NCI-H2081 (cell line): Measurements from ENCODE around the gene TMEM132D.

Experiments
- DNase-seq, 2 experiments: peaks; one replicate each; lab custom pipeline; 2025; lab: John Stamatoyannopoulos, UW

TMEM132D gene

DNA sequence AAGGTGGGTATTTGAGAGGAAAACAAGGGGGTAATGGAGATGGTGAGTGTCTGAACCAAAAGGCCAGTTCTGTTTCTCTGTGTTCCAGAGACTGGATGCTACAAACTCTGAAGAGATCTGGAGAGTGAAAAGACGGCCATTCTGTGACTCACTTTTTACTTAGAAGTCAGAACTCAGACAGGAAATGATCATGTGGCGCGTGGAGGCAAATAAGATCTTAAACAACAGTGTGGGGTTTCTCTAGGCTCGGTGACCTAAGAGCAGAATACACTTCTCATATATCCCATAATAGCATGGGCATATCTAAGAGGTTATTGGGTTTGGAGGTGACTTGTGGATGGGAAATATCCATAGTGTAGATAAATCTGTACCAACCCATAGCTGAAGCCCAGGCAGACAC lies 463.5 kb downstream of the TMEM132D start:
- DNase-seq, result no peak

DNA sequence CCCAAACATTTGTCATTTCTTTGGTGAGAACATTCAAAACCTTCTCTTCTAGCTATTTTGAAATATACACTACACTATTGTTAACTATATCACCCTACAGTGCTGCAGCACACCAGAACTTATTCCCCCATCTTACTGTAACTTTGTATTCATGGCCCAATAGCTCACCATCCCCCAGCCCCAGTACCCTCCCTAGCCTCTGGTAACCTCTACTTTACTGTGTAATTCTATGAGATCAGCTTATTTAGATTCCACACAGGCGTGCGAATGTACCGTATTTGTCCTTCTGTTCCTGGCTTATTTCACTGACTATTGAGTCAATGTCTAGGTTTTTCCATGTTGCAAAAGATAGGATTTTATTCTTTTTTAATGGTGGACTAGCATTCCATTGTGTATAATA lies 469.0 kb downstream of the TMEM132D start:
- no peak for DNase-seq

DNA sequence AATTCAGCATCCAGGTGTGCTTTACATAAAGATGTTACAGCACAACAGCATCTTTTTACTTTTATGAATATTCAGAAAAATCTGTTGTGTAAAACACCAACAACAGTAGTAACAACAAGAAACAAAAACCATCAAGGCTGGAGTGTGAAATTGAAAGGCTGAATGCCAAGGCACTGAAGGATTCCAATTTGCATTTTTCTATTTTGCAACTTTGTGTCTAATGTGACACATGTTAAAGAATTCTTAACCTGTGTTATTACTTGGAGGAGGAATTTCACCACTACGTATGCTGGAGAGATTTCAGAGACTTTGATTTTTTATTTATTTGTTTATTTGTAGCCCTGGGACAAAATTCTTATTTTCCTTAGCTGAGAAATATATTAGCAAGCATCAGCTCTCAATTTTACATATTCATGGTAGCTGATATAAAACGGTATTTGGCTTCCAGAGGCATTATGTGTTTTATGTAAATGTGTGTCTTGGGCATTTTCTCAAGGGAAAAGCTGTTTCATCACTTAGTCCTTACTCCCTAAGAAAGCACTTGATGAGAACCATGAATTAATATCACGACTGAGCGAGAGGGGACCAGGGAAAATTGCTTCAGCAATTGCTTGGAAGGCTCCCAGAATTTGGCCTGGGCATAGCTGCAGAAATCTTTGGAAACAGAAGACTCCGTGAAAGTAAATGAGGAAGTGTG lies 475.4 kb downstream of the TMEM132D start:
- no peak for DNase-seq

DNA sequence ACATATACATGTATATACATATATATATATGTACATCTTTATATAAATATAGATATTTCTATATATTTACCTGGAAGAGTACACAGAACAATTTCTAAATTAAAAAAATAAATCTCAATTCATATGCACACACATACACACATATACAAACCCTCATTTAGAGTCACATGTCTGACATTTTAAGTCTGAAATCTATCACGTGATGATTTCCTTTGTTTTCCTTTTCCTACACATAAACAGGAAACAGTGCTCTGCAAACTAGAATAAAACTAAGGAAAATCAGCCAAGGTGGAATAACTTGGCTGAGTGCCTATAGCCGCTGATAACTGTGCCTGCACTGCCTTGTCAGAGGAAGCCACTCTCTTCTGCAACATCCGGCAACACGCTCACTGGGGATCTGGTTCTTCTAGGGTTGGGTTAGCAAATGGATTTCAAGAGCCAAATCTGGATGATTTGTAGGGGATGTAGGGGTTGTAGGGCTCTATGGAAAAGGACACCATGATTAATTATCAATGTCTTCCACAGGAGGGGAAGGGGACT lies 480.7 kb downstream of the TMEM132D start:
- DNase-seq, result no peak

DNA sequence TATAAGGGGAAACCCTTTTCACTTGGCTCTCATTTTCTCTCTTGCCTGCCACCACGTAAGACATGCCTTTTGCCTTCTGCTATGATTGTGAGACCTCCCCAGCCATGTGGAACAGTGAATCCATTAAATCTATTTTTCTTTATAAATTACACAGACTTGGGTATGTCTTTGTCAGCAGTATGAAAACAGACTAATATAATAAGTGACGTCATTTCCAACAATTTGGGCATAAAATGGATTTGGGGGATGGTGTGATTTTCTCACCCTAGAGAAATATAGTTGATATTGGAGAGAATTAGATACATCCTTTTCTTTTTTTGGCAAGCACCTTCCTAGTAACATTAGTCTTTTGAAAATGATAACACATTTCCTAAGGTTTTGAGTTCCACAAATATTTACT lies 490.5 kb downstream of the TMEM132D start:
- DNase-seq, result no peak

DNA sequence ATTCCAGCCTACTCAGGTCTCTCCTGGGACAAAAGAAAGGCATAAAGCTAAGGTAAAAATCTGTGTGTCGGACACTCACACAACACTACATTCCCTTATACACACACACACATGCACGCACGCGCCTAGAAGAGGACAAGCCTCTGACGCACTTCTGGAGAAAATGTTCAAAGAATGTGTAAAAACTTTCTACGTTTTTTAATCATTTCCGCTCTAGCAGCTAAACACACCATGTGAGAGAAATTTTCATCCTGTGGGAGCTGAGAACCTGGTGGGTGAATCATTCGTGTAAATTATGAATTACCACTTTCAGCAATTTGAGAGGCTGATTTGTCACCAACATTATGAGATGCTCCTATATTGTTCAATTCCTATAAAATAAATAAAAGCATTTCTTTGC lies 494.5 kb downstream of the TMEM132D start:
- DNase-seq, result no peak

DNA sequence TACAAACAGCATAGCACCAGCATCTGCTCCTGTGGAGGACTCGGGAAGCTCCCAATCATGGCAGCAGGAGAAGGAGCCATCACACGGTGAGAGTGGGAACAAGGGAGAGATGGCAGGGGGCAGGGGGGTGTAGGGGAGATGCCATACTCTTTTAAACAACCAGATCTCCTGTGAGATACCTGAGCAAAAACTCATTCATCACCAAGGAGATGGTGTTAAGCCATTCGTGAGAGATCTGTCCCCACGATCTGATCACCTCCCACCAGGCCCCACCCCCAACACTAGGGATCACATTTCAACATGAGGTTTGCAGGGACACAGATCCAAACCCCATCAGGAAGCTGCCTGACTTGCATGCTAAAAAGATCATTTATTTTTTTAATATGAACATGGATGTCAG lies 499.3 kb downstream of the TMEM132D start:
- DNase-seq, result no peak

DNA sequence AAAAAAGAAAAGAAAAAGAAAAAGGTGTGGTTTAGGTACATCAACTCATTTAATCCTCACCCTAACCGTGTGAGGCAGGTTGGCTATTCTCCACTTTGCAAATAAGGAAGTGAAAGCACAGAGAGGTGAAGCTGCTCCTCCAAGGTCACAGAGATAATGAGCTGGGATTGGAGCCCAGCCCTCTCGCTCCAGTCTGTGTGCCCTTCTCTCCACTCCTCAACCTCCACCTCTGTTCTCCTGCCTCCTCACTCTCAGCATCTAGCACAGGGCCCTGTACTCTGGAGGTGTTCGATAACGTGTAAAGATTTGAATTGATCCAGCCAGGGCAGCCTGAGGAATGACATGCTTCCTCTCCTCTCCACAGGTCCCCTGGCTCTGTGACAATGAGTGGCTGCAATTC lies 502.3 kb downstream of the TMEM132D start:
- DNase-seq, result no peak

DNA sequence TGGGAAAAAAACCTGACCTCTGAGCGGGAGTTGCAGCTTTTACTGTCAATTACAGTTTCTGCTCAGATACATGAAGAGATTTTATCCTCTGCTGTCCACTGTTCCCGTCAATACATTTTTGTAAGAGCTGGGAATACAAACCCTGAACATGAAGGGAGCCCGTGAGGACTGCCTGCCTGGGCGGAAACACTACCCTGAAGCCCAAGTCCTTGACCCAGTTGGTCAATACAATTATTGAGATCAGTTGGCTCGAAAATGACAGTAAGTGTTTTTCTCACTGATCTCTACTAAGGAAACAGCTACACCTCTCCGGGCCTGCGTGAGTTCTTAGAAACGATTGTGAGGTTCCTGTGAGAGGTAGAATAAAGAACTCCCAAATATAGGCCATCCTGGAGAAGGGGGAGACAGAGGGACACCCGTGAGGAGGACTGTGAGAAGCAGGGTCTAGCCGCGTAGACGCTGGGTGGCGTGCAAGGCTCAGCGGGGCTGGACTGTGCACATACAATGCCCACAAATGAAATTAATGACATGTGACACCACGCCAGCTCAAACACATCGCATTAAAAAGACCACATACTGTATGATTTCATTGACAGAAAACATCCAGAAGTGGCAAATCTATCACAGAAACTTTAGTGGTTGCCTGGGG lies 509.5 kb downstream of the TMEM132D start:
- DNase-seq, result no peak

DNA sequence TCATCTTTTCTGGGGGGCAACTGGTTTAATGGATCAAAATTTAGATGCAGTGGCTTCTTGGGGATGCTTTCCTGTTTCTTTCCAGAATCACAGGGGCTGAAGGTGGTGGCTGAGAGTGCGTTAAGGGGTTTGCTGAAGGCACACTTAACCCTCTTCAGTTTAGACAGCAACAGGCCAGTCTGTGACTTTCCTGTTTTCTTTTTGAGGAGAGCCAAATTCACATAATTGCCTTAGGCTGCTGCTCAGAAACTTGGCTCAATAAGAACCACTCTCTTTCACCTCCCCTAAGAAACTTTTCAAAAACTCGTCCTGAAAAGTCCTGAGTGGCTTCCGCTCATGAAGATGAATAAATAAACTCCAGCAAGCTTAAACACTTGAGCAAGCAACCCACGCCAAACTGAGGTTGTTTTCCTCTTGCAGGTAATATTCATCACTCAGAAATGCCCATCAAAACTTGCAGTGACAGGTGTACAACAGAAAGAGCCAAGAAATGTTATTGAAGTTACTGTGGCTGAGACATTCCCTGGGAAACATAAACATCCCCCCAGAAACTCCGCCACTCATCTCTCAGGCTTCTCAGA lies 510.4 kb downstream of the TMEM132D start:
- no peak for DNase-seq

DNA sequence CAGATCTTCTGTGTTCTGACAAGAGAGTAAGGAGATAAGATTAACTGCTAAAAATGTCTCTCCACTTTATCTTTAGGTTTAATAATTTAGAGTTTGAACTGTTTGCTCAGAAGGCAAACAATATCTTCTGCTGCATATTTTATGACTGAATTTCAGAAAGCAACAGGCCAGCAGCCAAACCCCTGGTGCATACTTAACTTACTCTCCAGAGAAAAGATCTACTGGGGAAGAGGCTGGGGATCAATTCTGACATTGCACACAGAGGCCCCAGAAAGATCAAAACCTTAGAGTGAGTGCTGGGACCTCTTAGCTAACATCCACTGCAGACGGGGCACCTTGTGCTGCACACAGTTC lies 518.2 kb downstream of the TMEM132D start:
- no peak for DNase-seq

DNA sequence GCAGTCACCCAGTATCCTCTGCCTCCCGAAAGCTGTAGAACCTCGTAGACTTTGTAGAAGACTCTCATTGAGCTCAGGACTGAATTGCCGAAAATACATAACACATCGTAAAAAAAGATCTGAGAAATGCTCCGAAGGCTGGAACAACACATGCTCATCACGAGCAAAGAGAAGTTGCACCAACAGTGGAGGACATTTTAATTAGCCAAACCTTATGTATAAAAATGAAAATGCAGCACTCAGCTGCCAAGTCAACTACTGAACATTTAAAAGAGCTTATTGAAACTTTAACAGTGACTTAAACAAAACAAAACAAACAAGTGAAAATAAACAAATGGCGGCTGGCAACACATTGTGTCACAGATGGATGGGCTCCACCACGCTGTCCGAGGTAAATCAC lies 519.9 kb downstream of the TMEM132D start:
- DNase-seq, result no peak

DNA sequence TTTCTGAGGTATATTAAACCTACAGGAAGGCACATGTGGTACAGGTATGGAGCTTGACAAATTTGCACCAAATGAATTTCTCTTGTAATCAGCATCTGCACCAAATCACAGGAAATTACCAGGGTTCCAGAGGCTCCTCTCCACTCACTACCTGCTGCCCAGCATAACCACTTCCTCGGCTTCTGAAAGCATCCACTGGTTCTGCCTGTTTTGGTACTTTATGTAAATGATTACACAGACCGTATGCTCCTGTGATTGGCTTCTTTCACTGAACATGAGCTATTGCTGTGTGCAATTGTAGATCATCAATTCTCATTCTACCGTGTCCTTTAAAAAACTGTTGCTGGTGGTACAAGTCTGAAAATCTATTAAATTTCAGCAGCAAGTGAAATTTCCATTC lies 522.1 kb downstream of the TMEM132D start:
- DNase-seq, result no peak

DNA sequence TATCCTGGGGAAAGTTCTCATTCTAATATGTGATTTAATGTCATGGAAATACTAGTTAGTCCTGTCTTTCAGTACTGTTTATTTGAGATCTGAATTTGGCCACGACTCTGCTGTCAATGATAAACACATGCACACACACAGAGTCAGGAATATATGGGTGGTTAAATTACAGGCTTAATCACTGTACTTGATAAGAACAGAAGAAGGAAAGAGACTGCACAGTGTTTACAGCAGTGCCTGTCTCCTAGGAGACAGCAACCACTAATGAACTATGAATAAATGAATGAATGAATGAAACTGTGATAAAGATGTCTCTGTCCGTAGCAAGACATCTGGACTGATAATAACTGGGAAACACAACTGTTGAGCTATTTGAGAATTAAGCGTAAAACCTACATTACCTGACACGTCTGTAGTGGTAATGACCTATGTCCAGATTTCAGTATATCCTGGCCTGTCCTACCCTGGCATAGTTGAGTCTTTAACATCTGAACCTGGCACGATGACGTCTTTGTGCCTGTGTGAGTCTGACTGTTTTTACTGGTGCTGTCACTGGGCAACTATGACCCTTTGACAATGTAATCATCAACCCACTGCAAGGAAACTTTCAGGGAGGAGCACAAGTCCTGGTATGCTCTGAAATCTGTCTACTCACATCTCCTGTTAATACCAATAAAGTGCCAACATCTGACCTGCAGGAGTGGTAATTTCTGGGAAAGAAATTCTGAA lies 524.6 kb downstream of the TMEM132D start:
- no peak for DNase-seq

DNA sequence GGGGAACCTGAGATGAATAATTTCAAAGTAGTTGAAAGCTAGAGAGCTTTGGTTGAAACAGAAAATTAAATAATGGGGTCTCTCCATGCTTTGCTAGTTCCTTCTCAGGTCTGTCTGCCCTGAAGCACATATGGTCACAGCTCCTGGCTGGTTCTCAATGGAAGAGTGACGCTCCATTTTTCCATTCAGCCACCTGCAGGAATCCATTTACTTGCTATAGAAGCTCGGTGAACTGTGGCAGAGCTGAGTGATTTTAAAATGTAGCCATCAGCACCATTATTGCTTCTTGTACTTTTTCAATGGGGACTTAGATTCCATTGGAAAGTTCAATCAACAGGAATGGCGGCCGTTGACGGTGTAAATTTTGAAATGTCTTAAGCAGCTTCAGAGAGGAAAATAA lies 525.3 kb downstream of the TMEM132D start:
- no peak for DNase-seq

DNA sequence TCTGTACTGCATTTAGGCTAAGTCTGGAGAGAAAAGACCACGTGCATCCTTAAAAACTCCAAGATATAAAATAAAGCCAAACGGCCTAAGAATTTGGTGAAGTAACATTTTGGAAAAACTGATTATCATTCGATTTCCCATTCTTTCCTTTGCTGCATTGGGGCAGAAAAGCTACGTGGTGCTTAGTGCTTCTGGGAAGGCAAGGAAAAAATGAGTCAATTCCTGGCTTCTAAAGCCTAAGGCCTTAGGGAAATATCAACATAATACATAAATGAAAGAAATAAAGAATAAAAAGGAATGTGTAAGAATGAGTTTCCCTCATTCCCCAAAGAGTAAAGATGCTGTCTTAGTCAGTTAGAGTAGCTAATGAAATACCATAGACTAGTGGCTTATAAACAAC lies 530.1 kb downstream of the TMEM132D start:
- no peak for DNase-seq

DNA sequence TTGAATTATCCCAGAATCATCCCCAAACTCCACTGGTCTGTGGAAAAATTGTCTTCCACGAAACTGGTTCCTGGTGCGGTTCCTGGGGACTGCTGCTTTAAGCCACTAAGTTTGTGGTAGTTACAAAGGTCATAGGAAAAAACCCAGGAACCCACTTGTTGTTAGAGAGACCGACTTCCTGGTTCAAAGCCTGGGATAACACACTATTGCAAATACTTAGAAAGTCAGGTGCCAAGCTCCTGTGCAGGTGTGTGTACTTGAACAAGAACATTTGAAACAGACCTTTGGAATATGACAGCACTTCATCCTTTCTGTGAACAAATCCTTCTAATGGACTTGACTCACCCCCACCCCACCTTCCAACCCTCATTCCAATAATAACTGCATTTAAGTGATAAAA lies 530.9 kb downstream of the TMEM132D start:
- DNase-seq, result no peak

DNA sequence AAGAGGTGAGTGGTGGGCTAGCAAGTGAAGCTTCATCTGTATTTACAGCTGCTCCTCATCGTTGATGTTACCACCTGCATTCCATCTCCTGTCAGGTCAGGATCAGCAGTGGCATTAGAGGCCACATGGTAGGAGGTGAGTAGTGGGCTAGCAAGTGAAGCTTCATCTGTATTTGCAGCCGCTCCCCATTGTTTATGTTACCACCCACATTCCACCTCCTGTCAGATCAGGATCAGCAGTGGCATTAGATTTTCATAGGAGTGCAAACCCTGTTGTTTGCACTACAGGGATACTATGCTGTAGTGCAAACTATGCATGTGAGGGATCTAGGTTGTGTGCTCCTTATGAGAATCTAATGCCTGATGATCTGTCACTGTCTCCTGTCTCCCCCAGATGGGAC lies 531.5 kb downstream of the TMEM132D start:
- DNase-seq, result no peak

DNA sequence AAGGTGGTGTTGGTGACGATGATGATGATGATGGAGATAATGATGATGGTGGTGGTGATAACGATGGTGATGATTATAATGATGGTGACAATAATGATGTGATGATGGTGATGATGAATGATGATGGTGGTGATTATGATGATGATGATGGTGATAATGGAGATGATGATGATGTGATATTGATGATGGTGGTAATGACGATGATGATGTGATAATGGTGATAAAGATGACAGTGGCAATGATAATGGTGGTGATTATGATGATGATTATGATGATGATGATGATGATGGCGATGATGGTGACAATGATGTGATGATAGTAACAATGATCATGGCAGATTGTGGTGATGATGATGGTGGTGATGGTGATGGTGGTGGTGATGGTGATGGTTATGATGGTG lies 532.6 kb downstream of the TMEM132D start:
- no peak for DNase-seq

DNA sequence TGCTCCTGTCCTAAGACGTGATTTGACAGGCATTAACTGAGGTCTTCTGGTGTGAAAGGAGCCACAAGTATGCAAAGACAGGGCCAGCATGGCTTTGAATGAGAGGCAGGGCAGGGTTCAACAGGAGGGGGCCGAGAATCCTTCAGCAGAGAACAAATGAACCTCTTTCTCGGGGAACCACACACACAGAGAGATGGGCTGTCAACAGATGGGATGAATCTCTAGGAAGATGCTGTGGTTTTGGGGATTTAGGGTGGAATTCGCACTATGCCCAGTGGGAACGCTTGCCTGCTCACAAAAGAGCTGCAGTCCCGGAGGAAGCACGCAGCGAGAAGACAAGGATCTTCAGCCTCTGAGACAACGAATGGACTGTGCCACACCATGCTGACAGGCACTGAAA lies 537.2 kb downstream of the TMEM132D start:
- no peak for DNase-seq

DNA sequence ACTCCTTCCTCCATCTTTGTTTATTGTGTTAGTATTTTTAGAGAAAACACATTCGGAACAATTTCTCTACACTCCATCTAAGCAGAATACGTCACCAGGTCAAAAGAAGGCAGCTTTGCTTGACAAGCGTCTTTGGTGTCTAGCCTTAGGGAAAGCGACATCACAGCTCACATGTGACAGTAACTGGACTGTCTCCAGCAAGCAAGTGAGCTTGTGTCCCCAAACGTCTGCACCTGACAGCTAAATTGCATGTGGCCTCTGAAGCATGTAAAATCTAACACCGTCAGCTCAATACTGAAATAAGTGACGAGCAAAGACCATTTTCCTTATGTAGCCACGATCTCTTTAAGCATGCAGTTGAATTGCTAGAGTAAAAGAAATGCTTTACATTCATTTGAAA lies 540.8 kb downstream of the TMEM132D start:
- peak in 1 of 2 experiments; percentile 22 for DNase-seq

DNA sequence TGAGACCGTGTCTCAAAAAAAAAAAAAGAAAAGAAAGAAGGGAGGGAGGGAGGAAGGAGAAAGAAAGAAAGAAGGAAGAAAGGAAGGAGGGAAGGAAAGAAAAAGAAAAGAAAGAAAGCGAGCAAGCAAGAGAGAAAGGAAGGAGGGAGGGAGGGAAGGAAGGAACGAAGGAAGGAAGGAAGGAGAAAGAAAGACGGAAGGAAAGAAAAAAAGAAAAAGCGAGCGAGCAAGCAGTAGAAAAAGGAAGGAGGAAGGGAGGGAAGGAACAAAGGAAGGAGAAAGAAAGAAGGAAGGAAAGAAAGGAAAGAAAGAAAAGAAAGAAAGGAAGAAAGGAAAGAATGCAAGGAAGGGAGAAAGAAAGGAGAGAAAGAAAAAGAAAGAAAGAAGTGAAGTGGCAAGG lies 546.6 kb downstream of the TMEM132D start:
- DNase-seq, result no peak

DNA sequence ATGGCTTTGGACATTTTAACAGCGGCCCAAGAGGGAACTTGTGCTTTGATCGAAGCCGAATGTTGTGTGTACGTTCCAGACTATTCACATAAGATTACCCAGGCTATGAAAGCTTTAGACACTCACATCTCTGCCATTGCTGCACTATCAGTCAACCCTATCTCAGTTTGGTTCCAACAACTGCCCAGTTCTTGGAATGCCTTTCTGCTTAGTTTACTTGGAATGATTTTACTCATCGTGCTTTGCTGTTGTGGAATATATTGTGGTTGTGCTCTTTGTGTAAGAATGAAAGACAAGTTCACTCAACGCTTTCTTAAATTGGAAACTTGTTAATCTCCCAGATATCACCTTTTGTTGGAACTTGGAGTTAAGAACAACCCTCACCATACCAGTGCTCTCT lies 552.3 kb downstream of the TMEM132D start:
- DNase-seq, result no peak
